ENCODE data around the gene GPI. TPM values are rescaled to one million over a fixed set of nuclear protein-coding genes. Genes with fewer than 3 reads are reported as not detected.

The GPI gene
- total and polyA plus RNA-seq, 2 of the 8 experiments (the other 6 are each of a cell fraction or from before 2014, with no cell fraction given) = 171 to 360 TPM

- Histone ChIP-seq H3K79me1 (ENCODE audit: low read depth, low read length) (0 out of 2 replicates have a peak, but pooled peaks cover 2% of the 10 kb centered on the region), H2BK20ac (ENCODE audit: low read length) (no peak overlapping the region), H4K8ac (ENCODE audit: extremely low read depth, insufficient read depth, low read length) (no peak overlapping the region), H3K4me2 (ENCODE audit: insufficient read depth in 1 of 2, low read depth in 2 of 2, low read length in 2 of 2) (no peak overlapping the region), H3K23ac (ENCODE audit: insufficient read length) (no peak overlapping the region), H3K18ac (ENCODE audit: extremely low read depth, low read length) (no peak overlapping the region), H3K79me2 (ENCODE audit: control insufficient read depth in 1 of 2, insufficient read depth in 2 of 2, low read length in 2 of 2) (no peaks in the 10 kb centered on the region), H3K27me3 (replicated peaks in 1 of 4; ENCODE audit: control insufficient read depth in 3 of 4, extremely low read depth in 1 of 4, insufficient read depth in 3 of 4, low read length in 3 of 4) (no peaks in the 10 kb centered on the region), H3K56ac (replicated peaks; ENCODE audit: insufficient read length, low read depth, low read length) (no peak overlapping the region), H3K14ac (ENCODE audit: insufficient read length) (no peak overlapping the region), H2BK120ac (replicated peaks; ENCODE audit: low read depth, low read length) (no peak overlapping the region), H3K9me3 (ENCODE audit: insufficient read depth in 2 of 2, low read depth in 1 of 2, low read length in 1 of 2) (no peaks in the 10 kb centered on the region), H3K4me3 (ENCODE audit: extremely low read depth in 1 of 4, insufficient read depth in 2 of 4, low read depth in 3 of 4, low read length in 4 of 4) (no peak overlapping the region), H3K23me2 (ENCODE audit: low read depth, low read length) (no peaks in the 10 kb centered on the region), H3K4ac (replicated peaks; ENCODE audit: insufficient read length, low read depth, low read length) (no peak overlapping the region), H2AK5ac (ENCODE audit: low read depth, low read length) (no peak overlapping the region), H3K4me1 (replicated peaks in 1 of 4; ENCODE audit: control insufficient read depth in 3 of 4, insufficient read depth in 4 of 4, low read length in 3 of 4) (peaks cover 0 to 8% (median 5%) of the 10 kb centered on the region in 4 experiments; a peak in 6 of 7 replicates), H2BK12ac (ENCODE audit: low read depth, low read length) (no peak overlapping the region), H3K9ac (replicated peaks in 1 of 4; ENCODE audit: extremely low read depth in 1 of 4, low read depth in 3 of 4, low read length in 3 of 4) (no peak overlapping the region), H4K20me1 (replicated peaks in 1 of 2; ENCODE audit: control insufficient read depth in 1 of 2, insufficient read depth in 2 of 2, low read length in 2 of 2) (no peaks in the 10 kb centered on the region), H2AFZ (ENCODE audit: low read length) (no peak overlapping the region), H2BK15ac (ENCODE audit: low read length) (no peak overlapping the region), H3K36me3 (ENCODE audit: control insufficient read depth in 2 of 4, insufficient read depth in 4 of 4, low read length in 3 of 4) (peaks cover 3 to 25% (median 5%) of the 10 kb centered on the region in 4 experiments; a peak in 6 of 8 replicates), H4K91ac (replicated peaks; ENCODE audit: insufficient read length, low read length) (no peak overlapping the region), H2BK5ac (ENCODE audit: low read depth, low read length) (no peak overlapping the region), H4K5ac (ENCODE audit: insufficient read length, low read depth, low read length) (no peak overlapping the region), H3K27ac (ENCODE audit: low read depth, low read length) (no peak overlapping the region)
- FAIRE-seq (no peak), DNase-seq (ENCODE audit: low read depth in 1 of 2, low spot score in 2 of 2) (no peak)
- POLR2A ChIA-PET (ENCODE audit: partially characterized antibody) = no interaction called here
- CTCF ChIA-PET (ENCODE audit: partially characterized antibody) = interaction anchor here (0.6 to 1.9 kb wide), 6 partner anchors 8 to 90 kb away, joined by 3 to 9 read pairs (median 5); no protein-coding TSS in a partner anchor
- TF ChIP-seq BRCA1 (IDR thresholded peaks at IDR 0.05; ENCODE audit: low read depth, low read length) = no peak
- TF ChIP-seq TEAD4 (IDR thresholded peaks at IDR 0.05; ENCODE audit: low read depth, low read length) = no peak
- TF ChIP-seq BCL11A (IDR thresholded peaks at IDR 0.05; ENCODE audit: low read depth in 2 of 2, low read length in 2 of 2) = no peak
- TF ChIP-seq TAF7 (optimal IDR thresholded peaks at IDR 0.05; ENCODE audit: borderline replicate concordance, low read depth, low read length) = no peak
- TF ChIP-seq RAD21 (IDR thresholded peaks at IDR 0.05 in 1 of 2, conservative IDR thresholded peaks at IDR 0.05 in 1 of 2; ENCODE audit: low read depth in 2 of 2, low read length in 2 of 2) = no peak
- TF ChIP-seq TBP (IDR thresholded peaks at IDR 0.05; ENCODE audit: low read depth, low read length) = no peak
- no peak for TF ChIP-seq SUZ12 (IDR thresholded peaks at IDR 0.05; ENCODE audit: low read length)
- TF ChIP-seq MAFK (IDR thresholded peaks at IDR 0.05; ENCODE audit: low read depth, low read length) = no peak
- TF ChIP-seq RFX5 (IDR thresholded peaks at IDR 0.05; ENCODE audit: borderline replicate concordance, low read depth, low read length) = no peak
- TF ChIP-seq SIN3A (conservative IDR thresholded peaks at IDR 0.05 in 1 of 2, IDR thresholded peaks at IDR 0.05 in 1 of 2; ENCODE audit: low read depth in 1 of 2, low read length in 2 of 2) = no peak
- no peak for TF ChIP-seq FOSL1 (IDR thresholded peaks at IDR 0.05; ENCODE audit: insufficient read depth, low read depth, low read length)
- no peak for TF ChIP-seq SRF (IDR thresholded peaks at IDR 0.05; ENCODE audit: low read depth, low read length)
- WGBS, 2 experiments (ENCODE audit: extremely low coverage in 1 of 2, insufficient coverage in 1 of 2, insufficient read length in 1 of 2, insufficient replicate concordance in 2 of 2, low coverage in 1 of 2, low lambda C conversion rate in 2 of 2, missing lambda C conversion rate in 1 of 2) = 88% methylated on average over 15 of the region's 15 CpGs; no CpG with 5 or more reads in 1 of the 2 experiments
These were observed 37.1 kb upstream of the GPI start for GRCh38 chr19:34327851-34328250.
